T-helper 17 cell (primary cell): ENCODE data around the gene LMTK2. TPM values are rescaled to one million over a fixed set of nuclear protein-coding genes. Genes with fewer than 3 reads are reported as not detected.

ENCODE experiments used
- total RNA-seq, 4 donors: library from RNA in 2 of 4; stranded (reverse) in 2 of 4; gene quantifications; one replicate each; pipeline ENCODE4 v1.2.3 and lab custom pipeline; 2022 to 2026

Gene LMTK2
- total RNA-seq, 2 donors from 2014 or later = 16.6 to 35.0 TPM

Other genes with a start within 250 kb of the LMTK2 start
- 10 to 100 TPM; 22.1 to 22.7 TPM for gene ASNS, start 234.5 kb upstream of the LMTK2 start, total RNA-seq
- gene OCM2, start 116.7 kb upstream of the LMTK2 start, total RNA-seq = not detected
- not detected for gene BHLHA15, start 104.6 kb downstream of the LMTK2 start, total RNA-seq
- 100 to 1,000 TPM in 1 of 2 donors, 10 to 100 TPM in 1; 76.5 to 100 TPM for gene TECPR1, start 145.4 kb downstream of the LMTK2 start, total RNA-seq
- gene BRI3, start 174.8 kb downstream of the LMTK2 start, total RNA-seq = 10 to 100 TPM; 67.1 to 77.1 TPM